H9 (cell line): Measurements from ENCODE around the gene ADAMTS2. TPM values are rescaled to one million over a fixed set of nuclear protein-coding genes. Genes with fewer than 3 reads are reported as not detected.

Experiments
- DNase-seq: peaks from one replicate; pipeline ENCODE4 v3.0.0-alpha.2; 2017
- H2AFZ ChIP-seq: one replicate; pipeline ENCODE4 v1.6.1; 2013; ENCODE audit warnings: mild to moderate bottlenecking, low read length, control low read depth, moderate library complexity
- H2AK5ac ChIP-seq: 2 replicates; pipeline ENCODE4 v1.6.1; 2013; ENCODE audit warnings: low read length, control low read depth, mixed read lengths; ENCODE audit not compliant: insufficient read length
- H2BK120ac ChIP-seq: one replicate; pipeline ENCODE4 v1.6.1; 2013; ENCODE audit warnings: low read depth, mild to moderate bottlenecking, low read length, control low read depth, inconsistent platforms; ENCODE audit not compliant: poor library complexity, severe bottlenecking
- H2BK12ac ChIP-seq: 2 replicates; pipeline ENCODE4 v1.6.1; 2013; ENCODE audit warnings: low read length, control low read depth, mixed read lengths, low read depth; ENCODE audit not compliant: insufficient read length
- H2BK15ac ChIP-seq: 2 replicates; pipeline ENCODE4 v1.6.1; 2013; ENCODE audit warnings: low read depth, low read length, control low read depth
- H2BK20ac ChIP-seq: one replicate; pipeline ENCODE4 v1.6.1; 2013; ENCODE audit warnings: low read depth, mild to moderate bottlenecking, low read length, control low read depth, inconsistent platforms; ENCODE audit not compliant: poor library complexity, severe bottlenecking
- H2BK5ac ChIP-seq: 2 replicates; pipeline ENCODE4 v1.6.1; 2013; ENCODE audit warnings: low read length, control low read depth, mixed read lengths; ENCODE audit not compliant: insufficient read length
- H3K14ac ChIP-seq: 2 replicates; pipeline ENCODE4 v1.6.1; 2013; ENCODE audit warnings: low read length, control low read depth; ENCODE audit not compliant: insufficient read depth
- H3K18ac ChIP-seq: 2 replicates; pipeline ENCODE4 v1.6.1; 2013; ENCODE audit warnings: low read depth, mild to moderate bottlenecking, mixed read lengths, low read length, control low read depth; ENCODE audit not compliant: insufficient read length
- H3K23ac ChIP-seq: 2 replicates; pipeline ENCODE4 v1.6.1; 2013; ENCODE audit warnings: low read length, control low read depth, mixed read lengths, low read depth; ENCODE audit not compliant: insufficient read length
- H3K23me2 ChIP-seq: 2 replicates; pipeline ENCODE4 v1.6.1; 2013; ENCODE audit warnings: low read depth, mild to moderate bottlenecking, mixed read lengths, low read length, control low read depth; ENCODE audit not compliant: insufficient read length, poor library complexity, severe bottlenecking
- H3K27ac ChIP-seq: 2 replicates; pipeline ENCODE4 v1.5.1; 2013; ENCODE audit warnings: low read length, control low read depth, mixed read lengths, low read depth; ENCODE audit not compliant: insufficient read length
- H3K27me3 ChIP-seq: 2 replicates; pipeline ENCODE4 v1.6.1; 2013; ENCODE audit warnings: low read length, control low read depth, inconsistent platforms; ENCODE audit not compliant: insufficient read depth
- H3K4ac ChIP-seq: 2 replicates; pipeline ENCODE4 v1.6.1; 2013; ENCODE audit warnings: low read depth, mild to moderate bottlenecking, control low read depth, inconsistent platforms, low read length, moderate library complexity
- H3K4me1 ChIP-seq: 2 replicates; pipeline ENCODE4 v1.6.1; 2013; ENCODE audit warnings: low read length, control low read depth, inconsistent platforms; ENCODE audit not compliant: insufficient read depth
- H3K4me2 ChIP-seq: 2 replicates; pipeline ENCODE4 v1.6.1; 2013; ENCODE audit warnings: low read length, control low read depth, mixed read lengths; ENCODE audit not compliant: insufficient read length, insufficient read depth
- H3K56ac ChIP-seq: 2 replicates; pipeline ENCODE4 v1.6.1; 2013; ENCODE audit warnings: low read depth, mild to moderate bottlenecking, mixed read lengths, low read length, control low read depth; ENCODE audit not compliant: insufficient read length
- H3K79me1 ChIP-seq: 2 replicates; pipeline ENCODE4 v1.6.1; 2013; ENCODE audit warnings: low read depth, mild to moderate bottlenecking, moderate library complexity, low read length, control low read depth, inconsistent platforms; ENCODE audit not compliant: insufficient read depth, poor library complexity, severe bottlenecking
- H3K79me2 ChIP-seq: 2 replicates; pipeline ENCODE4 v1.6.1; 2013; ENCODE audit warnings: low read length, control low read depth, inconsistent platforms; ENCODE audit not compliant: insufficient read depth
- H3K9ac ChIP-seq: 2 replicates; pipeline ENCODE4 v1.6.1; 2013; ENCODE audit warnings: low read length, control low read depth, mixed read lengths; ENCODE audit not compliant: insufficient read length; ENCODE audit errors: extremely low read depth
- H3K9me3 ChIP-seq: one replicate; pipeline ENCODE4 v1.6.1; 2013; ENCODE audit warnings: low read depth, low read length, inconsistent platforms; ENCODE audit not compliant: control insufficient read depth
- H3T11ph ChIP-seq: one replicate; pipeline ENCODE4 v1.6.1; 2013; ENCODE audit warnings: mild to moderate bottlenecking, low read length, control low read depth, inconsistent platforms
- H4K20me1 ChIP-seq: one replicate; pipeline ENCODE4 v1.6.1; 2013; ENCODE audit not compliant: control insufficient read depth, insufficient read length, insufficient read depth
- H4K5ac ChIP-seq: 2 replicates; pipeline ENCODE4 v1.6.1; 2013; ENCODE audit warnings: low read depth, mild to moderate bottlenecking, mixed read lengths, low read length, control low read depth; ENCODE audit not compliant: insufficient read length
- H4K8ac ChIP-seq: replicated peaks from 2 replicates; pipeline ENCODE4 v1.6.1; 2013; ENCODE audit warnings: low read length, control low read depth, mixed read lengths, low read depth; ENCODE audit not compliant: insufficient read length
- H4K91ac ChIP-seq: 2 replicates; pipeline ENCODE4 v1.6.1; 2013; ENCODE audit warnings: low read depth, mild to moderate bottlenecking, moderate library complexity, mixed read lengths, low read length, control low read depth; ENCODE audit not compliant: insufficient read length
- H3K27ac Mint-ChIP-seq, 3 experiments: 2 replicates in 2 of 3; 3 replicates in 1 of 3; pipeline ENCODE4 v1.8.0; 2020 to 2021; ENCODE audit warnings: mixed read lengths in 3 of 3, mild to moderate bottlenecking in 1 of 3, moderate library complexity in 1 of 3
- H3K27me3 Mint-ChIP-seq: 2 replicates; pipeline ENCODE4 v1.8.0; 2021; ENCODE audit warnings: low read depth, mild to moderate bottlenecking, moderate library complexity, mixed read lengths
- H3K36me3 Mint-ChIP-seq, 3 experiments: 2 replicates in 2 of 3; 3 replicates in 1 of 3; pipeline ENCODE4 v1.8.0; 2020 to 2021; ENCODE audit warnings: low read depth in 3 of 3, mixed read lengths in 3 of 3; ENCODE audit not compliant: insufficient read depth in 1 of 3
- H3K4me1 Mint-ChIP-seq, 2 experiments: 2 replicates each; pipeline ENCODE4 v1.8.0; 2020; ENCODE audit warnings: mixed read lengths in 2 of 2
- H3K4me3 Mint-ChIP-seq, 2 experiments: 2 replicates in 1 of 2; 3 replicates in 1 of 2; pipeline ENCODE4 v1.8.0; 2020 to 2021; ENCODE audit warnings: mild to moderate bottlenecking in 2 of 2, mixed read lengths in 2 of 2, moderate library complexity in 1 of 2
- H3K9me3 Mint-ChIP-seq, 2 experiments: 2 replicates in 1 of 2; 3 replicates in 1 of 2; pipeline ENCODE4 v1.8.0; 2020; ENCODE audit warnings: mild to moderate bottlenecking in 2 of 2, mixed read lengths in 2 of 2, moderate library complexity in 1 of 2
- WGBS: extraction: QIAGEN DNeasy Blood & Tissue Kit; methylation state at CpG from one replicate; pipeline ENCODE4 v1.1.7; 2013; ENCODE audit warnings: missing lambda C conversion rate, low lambda C conversion rate, mixed read lengths; ENCODE audit not compliant: insufficient read length; ENCODE audit errors: extremely low coverage; 5-methylcytosine and 5-hydroxymethylcytosine counted together
- total RNA-seq: library from RNA; stranded (reverse); gene quantifications from 2 replicates; pipeline ENCODE4 v1.2.1, GENCODE V29; 2021
- TF ChIP-seq, protein P1 (sequence below): fragments of 200-600 bp; sonication (generic); conservative IDR thresholded peaks from 3 replicates; pipeline ENCODE4 v1.8.0; 2021; ENCODE audit warnings: antibody characterized with exemption, mild to moderate bottlenecking

The ADAMTS2 gene
- total RNA-seq, 1 experiment from 2014 or later: 5.4 TPM

- Histone ChIP-seq H3K4me1 (peaks cover 4% of the 10 kb centered on the region; the same call in 1 of the 2 replicates), H2BK15ac (no peak overlapping the region), H2AFZ (no peak overlapping the region), H3K23me2 (no peaks in the 10 kb centered on the region), H3K56ac (no peak overlapping the region), H3T11ph (no peak overlapping the region), H3K4me2 (no peak overlapping the region), H3K23ac (no peak overlapping the region), H3K27me3 (no peaks in the 10 kb centered on the region), H3K79me2 (no peaks in the 10 kb centered on the region), H4K8ac (no peak overlapping the region), H3K18ac (no peak overlapping the region), H3K4ac (no peak overlapping the region), H2BK12ac (no peak overlapping the region), H2AK5ac (no peak overlapping the region), H4K5ac (no peak overlapping the region), H3K27ac (no peak overlapping the region), H2BK20ac (no peak overlapping the region), H2BK120ac (no peak overlapping the region), H3K9me3 (no peaks in the 10 kb centered on the region), H4K91ac (no peak overlapping the region), H3K79me1 (no peaks in the 10 kb centered on the region), H4K20me1 (no peaks in the 10 kb centered on the region), H2BK5ac (no peak overlapping the region), H3K9ac (no peak overlapping the region), H3K14ac (no peak overlapping the region)
- DNase-seq: peak; percentile 4
- Mint-ChIP-seq H3K27ac (no peak overlapping the region), H3K4me1 (peaks cover 45 to 47% of the 10 kb centered on the region in 2 experiments), H3K9me3 (peaks cover 14 to 22% of the 10 kb centered on the region in 2 experiments), H3K36me3 (peaks cover 3 to 10% (median 7%) of the 10 kb centered on the region in 3 experiments), H3K27me3 (peaks cover 3% of the 10 kb centered on the region), H3K4me3 (no peak overlapping the region)
- TF ChIP-seq, protein P1, sequence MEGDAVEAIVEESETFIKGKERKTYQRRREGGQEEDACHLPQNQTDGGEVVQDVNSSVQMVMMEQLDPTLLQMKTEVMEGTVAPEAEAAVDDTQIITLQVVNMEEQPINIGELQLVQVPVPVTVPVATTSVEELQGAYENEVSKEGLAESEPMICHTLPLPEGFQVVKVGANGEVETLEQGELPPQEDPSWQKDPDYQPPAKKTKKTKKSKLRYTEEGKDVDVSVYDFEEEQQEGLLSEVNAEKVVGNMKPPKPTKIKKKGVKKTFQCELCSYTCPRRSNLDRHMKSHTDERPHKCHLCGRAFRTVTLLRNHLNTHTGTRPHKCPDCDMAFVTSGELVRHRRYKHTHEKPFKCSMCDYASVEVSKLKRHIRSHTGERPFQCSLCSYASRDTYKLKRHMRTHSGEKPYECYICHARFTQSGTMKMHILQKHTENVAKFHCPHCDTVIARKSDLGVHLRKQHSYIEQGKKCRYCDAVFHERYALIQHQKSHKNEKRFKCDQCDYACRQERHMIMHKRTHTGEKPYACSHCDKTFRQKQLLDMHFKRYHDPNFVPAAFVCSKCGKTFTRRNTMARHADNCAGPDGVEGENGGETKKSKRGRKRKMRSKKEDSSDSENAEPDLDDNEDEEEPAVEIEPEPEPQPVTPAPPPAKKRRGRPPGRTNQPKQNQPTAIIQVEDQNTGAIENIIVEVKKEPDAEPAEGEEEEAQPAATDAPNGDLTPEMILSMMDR: no peak
- WGBS: no CpG with 5 or more reads among the region's 3 CpGs
These were observed 101.9 kb downstream of the ADAMTS2 start for GRCh38 chr5:179243333-179243732.
